Stimulated activated CD4-positive, alpha-beta T cell treated with anti-CD3 and anti-CD28 coated beads, Interleukin-12 subunit alpha, Interleukin-12 subunit beta, amount 100 ng/mL, for 4 hours (primary cell): ENCODE measurements around the gene ZFC3H1.
A peak's percentile ranks its signal among the peaks of the same experiment; 100 is the strongest.
"Not testable (repeated sequence)": the region's sequence is repeated elsewhere in the genome, so short reads cannot be mapped to it uniquely, and the experiment has no call there.

ENCODE experiments used
- DNase-seq: peaks from one replicate; pipeline ENCODE4 v3.0.0-alpha.2; 2020

ZFC3H1 gene

GRCh38 chr12:71663561-71664410 is at the start of gene ZFC3H1, which contains the start of gene THAP2:
ZFC3H1 (minus strand) TSS chr12:71663848; CDS start chr12:71663610, 238 bp downstream.
THAP2 (plus strand) TSS chr12:71664301; CDS start chr12:71664510, 209 bp downstream.
- peak; percentile 78 for DNase-seq

GRCh38 chr12:71710276-71711125 is 46.9 kb upstream of the ZFC3H1 start:
- no peak for DNase-seq

GRCh38 chr12:71708658-71709057 is 45.0 kb upstream of the ZFC3H1 start:
- no peak for DNase-seq

- DNase-seq, result no peak
Measured at GRCh38 chr12:71704920-71705319, 41.3 kb upstream of the ZFC3H1 start.

GRCh38 chr12:71703206-71703605 is 39.6 kb upstream of the ZFC3H1 start:
- DNase-seq, result no peak

- DNase-seq, result no peak
Measured at GRCh38 chr12:71702590-71702989, 38.9 kb upstream of the ZFC3H1 start.

GRCh38 chr12:71702181-71702580 is 38.5 kb upstream of the ZFC3H1 start:
- DNase-seq, result not testable (repeated sequence)

GRCh38 chr12:71695782-71696181 is 32.1 kb upstream of the ZFC3H1 start:
- no peak for DNase-seq

GRCh38 chr12:71694099-71694820 is 30.6 kb upstream of the ZFC3H1 start:
- DNase-seq, result no peak

GRCh38 chr12:71693651-71694050 is 30.0 kb upstream of the ZFC3H1 start:
- DNase-seq, result not testable (repeated sequence)

GRCh38 chr12:71693126-71693525 is 29.5 kb upstream of the ZFC3H1 start:
- DNase-seq, result no peak

- DNase-seq, result no peak
Measured at GRCh38 chr12:71691504-71692129, 28.0 kb upstream of the ZFC3H1 start.

- DNase-seq, result no peak
Measured at GRCh38 chr12:71688961-71689570, 25.4 kb upstream of the ZFC3H1 start.

- not testable (repeated sequence) for DNase-seq
Measured at GRCh38 chr12:71687172-71687571, 23.5 kb upstream of the ZFC3H1 start.

- DNase-seq, result no peak
Measured at GRCh38 chr12:71686658-71687025, 23.0 kb upstream of the ZFC3H1 start.

- DNase-seq, result peak; percentile 75
Measured at GRCh38 chr12:71685914-71686657, 22.4 kb upstream of the ZFC3H1 start, which contains the start of gene TMEM19. TMEM19 (plus strand) TSS chr12:71686082; CDS start chr12:71686681, 599 bp downstream.

- DNase-seq, result no peak
Measured at GRCh38 chr12:71685312-71685906, 21.8 kb upstream of the ZFC3H1 start.

GRCh38 chr12:71684081-71684480 is 20.4 kb upstream of the ZFC3H1 start:
- no peak for DNase-seq

- DNase-seq, result no peak
Measured at GRCh38 chr12:71683633-71684032, 20.0 kb upstream of the ZFC3H1 start.

- no peak for DNase-seq
Measured at GRCh38 chr12:71682466-71682865, 18.8 kb upstream of the ZFC3H1 start.

GRCh38 chr12:71671816-71672215 is 8.2 kb upstream of the ZFC3H1 start:
- DNase-seq, result no peak
